ENCODE results near the gene TIMM9.

GRCh38 chr14:58455593-58456265 lies 28.4 kb upstream of the TIMM9 start:
- TF ChIP-seq, protein P1, sequence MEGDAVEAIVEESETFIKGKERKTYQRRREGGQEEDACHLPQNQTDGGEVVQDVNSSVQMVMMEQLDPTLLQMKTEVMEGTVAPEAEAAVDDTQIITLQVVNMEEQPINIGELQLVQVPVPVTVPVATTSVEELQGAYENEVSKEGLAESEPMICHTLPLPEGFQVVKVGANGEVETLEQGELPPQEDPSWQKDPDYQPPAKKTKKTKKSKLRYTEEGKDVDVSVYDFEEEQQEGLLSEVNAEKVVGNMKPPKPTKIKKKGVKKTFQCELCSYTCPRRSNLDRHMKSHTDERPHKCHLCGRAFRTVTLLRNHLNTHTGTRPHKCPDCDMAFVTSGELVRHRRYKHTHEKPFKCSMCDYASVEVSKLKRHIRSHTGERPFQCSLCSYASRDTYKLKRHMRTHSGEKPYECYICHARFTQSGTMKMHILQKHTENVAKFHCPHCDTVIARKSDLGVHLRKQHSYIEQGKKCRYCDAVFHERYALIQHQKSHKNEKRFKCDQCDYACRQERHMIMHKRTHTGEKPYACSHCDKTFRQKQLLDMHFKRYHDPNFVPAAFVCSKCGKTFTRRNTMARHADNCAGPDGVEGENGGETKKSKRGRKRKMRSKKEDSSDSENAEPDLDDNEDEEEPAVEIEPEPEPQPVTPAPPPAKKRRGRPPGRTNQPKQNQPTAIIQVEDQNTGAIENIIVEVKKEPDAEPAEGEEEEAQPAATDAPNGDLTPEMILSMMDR (IDR thresholded peaks at IDR 0.05 in 4 of 5, conservative IDR thresholded peaks at IDR 0.05 in 1 of 5): no peak
- no peak for TF ChIP-seq POLR2A (IDR thresholded peaks at IDR 0.05)

All from gastrocnemius medialis (tissue), 4 donors.